GM19023 (cell line): Measurements from ENCODE around the gene ZNF583.

Experiments used
- ATAC-seq: cut with Tn5 transposase; IDR thresholded peaks from one replicate; pipeline ENCODE4 v1.9.1; 2021; ENCODE audit warnings: mild to moderate bottlenecking, moderate library complexity; ENCODE audit not compliant: unreplicated experiment

The ZNF583 gene

DNA sequence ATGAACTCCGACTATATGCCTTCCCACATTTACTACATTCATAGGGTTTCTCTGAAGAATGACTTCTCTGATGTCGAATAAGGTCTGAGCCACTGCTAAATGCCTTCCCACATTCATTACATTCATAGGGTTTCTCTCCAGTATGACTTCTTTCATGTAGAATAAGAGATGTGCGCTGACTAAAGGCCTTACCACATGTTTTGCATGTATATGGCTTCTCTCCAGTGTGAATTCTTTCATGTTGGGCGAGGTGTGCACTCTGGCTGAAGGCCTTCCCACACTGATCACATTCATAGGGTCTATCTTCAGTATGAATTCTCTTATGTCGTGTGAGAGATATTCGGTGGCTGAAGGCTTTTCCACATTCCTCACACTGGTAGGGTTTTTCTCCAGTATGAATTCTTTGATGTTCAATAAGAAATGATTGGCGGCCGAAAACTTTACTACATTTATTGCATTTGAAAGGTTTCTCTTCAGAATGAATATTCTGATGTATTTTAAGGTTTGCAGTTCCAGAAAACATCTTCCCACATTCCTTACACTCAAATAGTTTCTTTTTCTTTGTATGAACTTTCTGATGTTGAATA is 37.2 kb downstream of the ZNF583 start:
- no peak for ATAC-seq

GRCh38 chr19:56474308-56474707 is 70.2 kb downstream of the ZNF583 start:
- ATAC-seq: no peak

- no peak for ATAC-seq
These were observed 72.0 kb downstream of the ZNF583 start for GRCh38 chr19:56476093-56476492.
